ENCODE results near the gene PTOV1. TPM values are rescaled to one million over a fixed set of nuclear protein-coding genes. Genes with fewer than 3 reads are reported as not detected.

Gene PTOV1
- total and polyA plus RNA-seq, 10 of the 15 experiments (the other 5 are each of a cell fraction or from before 2014, with no cell fraction given), result 3.2 to 83.5 (median 22.3) TPM

GRCh38 chr19:49870309-49870901 is 19.4 kb downstream of the PTOV1 start:
- no TSS peak for BruUV-seq (replicated peaks)
- Histone ChIP-seq H3K27ac (ENCODE audit: control insufficient read depth, insufficient read depth) (peak overlapping the region; percentile 70), H4K20me1 (ENCODE audit: control insufficient read depth, insufficient read depth) (no peaks in the 10 kb centered on the region), H3K4me1 (ENCODE audit: control insufficient read depth, insufficient read depth, low read length) (peaks cover 32% of the 10 kb centered on the region), H3K4me2 (ENCODE audit: control insufficient read depth, insufficient read depth) (peak overlapping the region; percentile 85), H2AFZ (ENCODE audit: control insufficient read depth, low read depth, low read length) (peak overlapping the region; percentile 41; the same call in 1 of the 2 replicates), H3K27me3 (replicated peaks in 1 of 2; ENCODE audit: control insufficient read depth in 2 of 2, insufficient read depth in 2 of 2, low read length in 1 of 2) (no peaks in the 10 kb centered on the region), H3K9ac (ENCODE audit: control insufficient read depth, insufficient read depth, low read length) (peak overlapping the region; percentile 64), H3K79me2 (ENCODE audit: control insufficient read depth, insufficient read depth, low read length) (peaks cover 26% of the 10 kb centered on the region), H3K36me3 (ENCODE audit: control insufficient read depth in 2 of 2, insufficient read depth in 2 of 2, low read length in 1 of 2) (no peaks in the 10 kb centered on the region; a peak in 1 of 4 replicates), H3K4me3 (peak overlapping the region; percentile 66), H3K9me3 (replicated peaks; ENCODE audit: control insufficient read depth, insufficient read depth, low read length) (no peaks in the 10 kb centered on the region)
- ATAC-seq (no peak), DNase-seq (ENCODE audit: low read depth, low spot score) (no peak), FAIRE-seq (no peak)
- intact Hi-C loops (cut with micrococcal nuclease; ENCODE audit: unreplicated experiment), result loop anchor here (5.0 kb wide), 1 partner anchor 383 kb away; the partner anchor contains the start of gene RPL13A
- 84% methylated on average over 15 of the region's 15 CpGs for WGBS (ENCODE audit: insufficient coverage, insufficient replicate concordance, low lambda C conversion rate, missing lambda C conversion rate)
- ChIA-PET CTCF (no interaction called here), POLR2A (interaction anchor here (0.6 to 1.7 kb wide), 8 partner anchors 18 to 1030 kb away, joined by 3 to 17 read pairs (median 5); partner anchors contain the start of genes MED25 and SCAF1), SMC1A (ENCODE audit: uncharacterized antibody, unreplicated experiment) (interaction anchor here (1.7 to 2.0 kb wide), 2 partner anchors 51 to 58 kb away, joined by 6 read pairs; partner anchors contain the start of gene FUZ), RAD21 (ENCODE audit: unreplicated experiment) (interaction anchor here (1.4 kb wide), 1 partner anchor 57 kb away, joined by 12 read pairs; the partner anchor contains the start of gene FUZ)
- TF ChIP-seq HDGF (IDR thresholded peaks at IDR 0.05) (0 out of 2 replicates have a peak, but pooled peaks have one; percentile 12), WRNIP1 (IDR thresholded peaks at IDR 0.05; ENCODE audit: borderline replicate concordance, low read depth, low read length) (no peak)
- in situ Hi-C loops (cut with MboI), result no loop called here

GRCh38 chr19:49871349-49871985 is 20.5 kb downstream of the PTOV1 start:
- CTCF ChIA-PET, result no interaction called here
- FAIRE-seq, result no peak
- 82% methylated on average over 16 of the region's 17 CpGs for WGBS (ENCODE audit: insufficient coverage, insufficient replicate concordance, low lambda C conversion rate, missing lambda C conversion rate)

More at GRCh38 chr19:49871349-49871985, 20.5 kb downstream of the PTOV1 start:
- no peaks in the 10 kb centered on the region for H3K9me3 ChIP-seq (replicated peaks; ENCODE audit: control insufficient read depth, insufficient read depth, low read length)
- no peaks in the 10 kb centered on the region for H4K20me1 ChIP-seq (ENCODE audit: control insufficient read depth, insufficient read depth)
- no peak for DNase-seq (ENCODE audit: low read depth, low spot score)
- no peak overlapping the region for H3K4me3 ChIP-seq
- H2AFZ ChIP-seq (ENCODE audit: control insufficient read depth, low read depth, low read length), result no peak overlapping the region
- SMC1A ChIA-PET (ENCODE audit: uncharacterized antibody, unreplicated experiment), result no interaction called here
- POLR2A ChIA-PET, result interaction anchor here (0.9 kb wide), 1 partner anchor 20 kb away, joined by 3 read pairs; no protein-coding TSS in a partner anchor
- RAD21 ChIA-PET (ENCODE audit: unreplicated experiment), result no interaction called here
- H3K79me2 ChIP-seq (ENCODE audit: control insufficient read depth, insufficient read depth, low read length), result peaks cover 27% of the 10 kb centered on the region
- TF ChIP-seq POLR2A (IDR thresholded peaks at IDR 0.05; ENCODE audit: low read depth, low read length) (no peak; the same call in 1 of the 2 replicates), RUNX3 (IDR thresholded peaks at IDR 0.05; ENCODE audit: low read length) (no peak), CBFB (IDR thresholded peaks at IDR 0.05; ENCODE audit: low read depth) (no peak)
- no TSS peak for BruUV-seq (replicated peaks)
- in situ Hi-C loops (cut with MboI), result no loop called here
- ATAC-seq, result no peak
- peaks cover 31% of the 10 kb centered on the region for H3K4me1 ChIP-seq (ENCODE audit: control insufficient read depth, insufficient read depth, low read length)
- intact Hi-C loops (cut with micrococcal nuclease; ENCODE audit: unreplicated experiment), result loop anchor here (5.0 kb wide), 1 partner anchor 384 kb away; the partner anchor contains the start of gene RPL13A
- no peaks in the 10 kb centered on the region; a peak in 1 of 4 replicates for H3K36me3 ChIP-seq (ENCODE audit: control insufficient read depth in 2 of 2, insufficient read depth in 2 of 2, low read length in 1 of 2)
- H3K4me2 ChIP-seq (ENCODE audit: control insufficient read depth, insufficient read depth), result no peak overlapping the region
- no peak overlapping the region for H3K27ac ChIP-seq (ENCODE audit: control insufficient read depth, insufficient read depth)
- no peaks in the 10 kb centered on the region for H3K27me3 ChIP-seq (replicated peaks in 1 of 2; ENCODE audit: control insufficient read depth in 2 of 2, insufficient read depth in 2 of 2, low read length in 1 of 2)
- H3K9ac ChIP-seq (ENCODE audit: control insufficient read depth, insufficient read depth, low read length), result no peak overlapping the region

Measured in GM12878 (cell line).